ENCODE measurements around the gene PIN4.
"Not testable (repeated sequence)": the region's sequence is repeated elsewhere in the genome, so short reads cannot be mapped to it uniquely, and the experiment has no call there.

Gene PIN4

GRCh38 chrX:72202792-72203401 is 21.3 kb downstream of the PIN4 start:
- DNase-seq = no peak

GRCh38 chrX:72203421-72203820 is 21.9 kb downstream of the PIN4 start:
- DNase-seq = no peak

- no peak for DNase-seq
These were observed 24.1 kb downstream of the PIN4 start for GRCh38 chrX:72205706-72206105.

GRCh38 chrX:72207366-72207765 is 25.8 kb downstream of the PIN4 start:
- DNase-seq = no peak

GRCh38 chrX:72208126-72208800 is 26.7 kb downstream of the PIN4 start:
- no peak for DNase-seq

GRCh38 chrX:72216973-72217372 is 35.4 kb downstream of the PIN4 start:
- DNase-seq = no peak

- not testable (repeated sequence) for DNase-seq
These were observed 38.8 kb downstream of the PIN4 start for GRCh38 chrX:72220375-72220774.

- no peak for DNase-seq
These were observed 48.7 kb downstream of the PIN4 start for GRCh38 chrX:72230290-72230689.

GRCh38 chrX:72236841-72237240 is 55.3 kb downstream of the PIN4 start:
- no peak for DNase-seq

GRCh38 chrX:72238183-72238582 is 56.6 kb downstream of the PIN4 start:
- no peak for DNase-seq

- peak; percentile 86 for DNase-seq
These were observed 57.3 kb downstream of the PIN4 start, which contains the start of gene ERCC6L for GRCh38 chrX:72238721-72239475. ERCC6L (minus strand) TSS chrX:72239027; CDS start chrX:72238911, 116 bp downstream.

- DNase-seq = no peak
These were observed 59.4 kb downstream of the PIN4 start for GRCh38 chrX:72240976-72241375.

GRCh38 chrX:72243472-72243871 is 61.9 kb downstream of the PIN4 start:
- no peak for DNase-seq

GRCh38 chrX:72245461-72246089 is 64.0 kb downstream of the PIN4 start:
- DNase-seq = peak; percentile 45

GRCh38 chrX:72247206-72247942 is 65.8 kb downstream of the PIN4 start:
- DNase-seq = no peak
